Stimulated activated naive CD4-positive, alpha-beta T cell treated with Interleukin-2 at 50 U/mL for 16 hours (primary cell): ENCODE measurements around the gene NCAPG2.

Experiments used
- DNase-seq: peaks from one replicate; lab custom pipeline; 2025; lab: John Stamatoyannopoulos, UW

Gene NCAPG2

GRCh38 chr7:158734861-158735260 lies 30.3 kb upstream of the NCAPG2 start:
- no peak for DNase-seq

- no peak for DNase-seq
Observed at GRCh38 chr7:158733775-158734494, 29.3 kb upstream of the NCAPG2 start.

- DNase-seq = no peak
Observed at GRCh38 chr7:158733220-158733519, 28.6 kb upstream of the NCAPG2 start.

GRCh38 chr7:158732494-158733219 lies 28.1 kb upstream of the NCAPG2 start:
- no peak for DNase-seq

- DNase-seq = no peak
Observed at GRCh38 chr7:158731761-158732160, 27.2 kb upstream of the NCAPG2 start.

- no peak for DNase-seq
Observed at GRCh38 chr7:158730383-158731346, 26.1 kb upstream of the NCAPG2 start.

- no peak for DNase-seq
Observed at GRCh38 chr7:158729646-158730382, 25.2 kb upstream of the NCAPG2 start.

GRCh38 chr7:158728911-158729645 lies 24.5 kb upstream of the NCAPG2 start:
- DNase-seq = no peak

GRCh38 chr7:158727690-158728089 lies 23.1 kb upstream of the NCAPG2 start:
- DNase-seq = no peak

GRCh38 chr7:158726277-158726807 lies 21.7 kb upstream of the NCAPG2 start:
- no peak for DNase-seq

- no peak for DNase-seq
Observed at GRCh38 chr7:158725506-158725800, 20.8 kb upstream of the NCAPG2 start.

- no peak for DNase-seq
Observed at GRCh38 chr7:158724658-158725505, 20.3 kb upstream of the NCAPG2 start.

GRCh38 chr7:158723714-158724385 lies 19.2 kb upstream of the NCAPG2 start:
- DNase-seq = no peak

GRCh38 chr7:158723266-158723665 lies 18.7 kb upstream of the NCAPG2 start:
- DNase-seq = no peak

- no peak for DNase-seq
Observed at GRCh38 chr7:158722574-158723237, 18.1 kb upstream of the NCAPG2 start.

GRCh38 chr7:158720112-158720511 lies 15.5 kb upstream of the NCAPG2 start:
- no peak for DNase-seq

- no peak for DNase-seq
Observed at GRCh38 chr7:158716802-158717201, 12.2 kb upstream of the NCAPG2 start.

GRCh38 chr7:158710651-158711102 lies 6.1 kb upstream of the NCAPG2 start:
- no peak for DNase-seq

- no peak for DNase-seq
Observed at GRCh38 chr7:158707610-158708009, 3.0 kb upstream of the NCAPG2 start.
